ENCODE measurements around the gene WNT6. TPM values are rescaled to one million over a fixed set of nuclear protein-coding genes. Genes with fewer than 3 reads are reported as not detected.

Gene WNT6
- total RNA-seq, 1 experiment from 2014 or later: not detected

- H3K27ac Mint-ChIP-seq (ENCODE audit: low read depth, unreplicated experiment): no peak overlapping the region
- H3K4me1 Mint-ChIP-seq (ENCODE audit: insufficient read depth, unreplicated experiment): no peaks in the 10 kb centered on the region
- no peaks in the 10 kb centered on the region for H3K36me3 Mint-ChIP-seq (ENCODE audit: insufficient read depth, unreplicated experiment)
- TF ChIP-seq, protein P1, sequence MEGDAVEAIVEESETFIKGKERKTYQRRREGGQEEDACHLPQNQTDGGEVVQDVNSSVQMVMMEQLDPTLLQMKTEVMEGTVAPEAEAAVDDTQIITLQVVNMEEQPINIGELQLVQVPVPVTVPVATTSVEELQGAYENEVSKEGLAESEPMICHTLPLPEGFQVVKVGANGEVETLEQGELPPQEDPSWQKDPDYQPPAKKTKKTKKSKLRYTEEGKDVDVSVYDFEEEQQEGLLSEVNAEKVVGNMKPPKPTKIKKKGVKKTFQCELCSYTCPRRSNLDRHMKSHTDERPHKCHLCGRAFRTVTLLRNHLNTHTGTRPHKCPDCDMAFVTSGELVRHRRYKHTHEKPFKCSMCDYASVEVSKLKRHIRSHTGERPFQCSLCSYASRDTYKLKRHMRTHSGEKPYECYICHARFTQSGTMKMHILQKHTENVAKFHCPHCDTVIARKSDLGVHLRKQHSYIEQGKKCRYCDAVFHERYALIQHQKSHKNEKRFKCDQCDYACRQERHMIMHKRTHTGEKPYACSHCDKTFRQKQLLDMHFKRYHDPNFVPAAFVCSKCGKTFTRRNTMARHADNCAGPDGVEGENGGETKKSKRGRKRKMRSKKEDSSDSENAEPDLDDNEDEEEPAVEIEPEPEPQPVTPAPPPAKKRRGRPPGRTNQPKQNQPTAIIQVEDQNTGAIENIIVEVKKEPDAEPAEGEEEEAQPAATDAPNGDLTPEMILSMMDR (IDR thresholded peaks at IDR 0.05; ENCODE audit: unreplicated experiment): no peak
- peaks cover 22% of the 10 kb centered on the region for H3K27me3 Mint-ChIP-seq (ENCODE audit: insufficient read depth, unreplicated experiment)
- H3K9me3 Mint-ChIP-seq (ENCODE audit: unreplicated experiment): no peaks in the 10 kb centered on the region
- no peak overlapping the region for H3K4me3 Mint-ChIP-seq (ENCODE audit: unreplicated experiment)
- no TSS peak for BruUV-seq (replicated peaks)
- DNase-seq (ENCODE audit: unreplicated experiment): no peak
- intact Hi-C loops (cut with micrococcal nuclease): no loop called here
- ChIA-PET POLR2A (no interaction called here), CTCF (interaction anchor here (0.6 kb wide), 1 partner anchor 105 kb away, joined by 5 read pairs; no protein-coding TSS in a partner anchor)
Observed at GRCh38 chr2:218826791-218827190, 32.8 kb upstream of the WNT6 start.

DNA sequence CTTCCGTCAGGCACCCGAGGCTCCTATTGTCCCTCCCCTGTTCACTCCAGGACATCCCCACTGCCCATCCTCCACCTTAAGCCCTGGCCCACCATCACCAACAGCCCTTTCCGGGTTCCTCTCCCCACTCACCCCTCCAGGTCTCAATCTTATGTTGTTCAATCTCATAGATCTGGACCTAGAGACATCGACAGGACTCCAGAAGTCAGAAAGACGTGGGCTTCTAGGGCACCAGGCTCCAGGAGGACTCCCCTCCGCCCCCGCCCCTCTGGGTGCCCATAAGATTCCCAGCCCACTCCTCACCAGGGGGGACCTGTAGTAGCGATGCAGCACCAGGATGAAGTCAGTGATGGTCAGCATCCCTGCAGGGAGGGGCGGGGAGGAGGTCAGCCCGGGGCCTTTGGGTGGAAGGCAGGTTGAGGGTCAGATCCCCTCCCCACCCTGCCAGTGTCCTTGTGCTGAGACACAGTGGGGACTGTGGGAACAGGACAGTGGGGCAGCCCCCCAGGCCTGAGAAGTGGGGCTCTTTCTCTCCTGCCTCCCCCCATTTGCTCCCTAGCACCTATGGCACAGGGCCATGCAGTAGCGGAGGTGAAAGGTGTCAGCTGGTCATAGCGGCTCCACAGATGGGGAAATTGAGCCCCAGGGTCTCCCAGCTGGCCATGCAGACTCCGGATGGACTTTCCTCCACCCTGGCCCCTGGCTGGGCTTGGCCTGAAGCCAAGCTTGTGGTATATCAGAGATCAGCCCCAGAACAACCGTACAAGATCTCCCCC is 31.7 kb upstream of the WNT6 start:
- Mint-ChIP-seq H3K4me3 (ENCODE audit: unreplicated experiment) (no peak overlapping the region), H3K36me3 (ENCODE audit: insufficient read depth, unreplicated experiment) (no peaks in the 10 kb centered on the region), H3K4me1 (ENCODE audit: insufficient read depth, unreplicated experiment) (peaks cover 10% of the 10 kb centered on the region), H3K27ac (ENCODE audit: low read depth, unreplicated experiment) (no peak overlapping the region), H3K9me3 (ENCODE audit: unreplicated experiment) (no peaks in the 10 kb centered on the region), H3K27me3 (ENCODE audit: insufficient read depth, unreplicated experiment) (peaks cover 19% of the 10 kb centered on the region)
- TF ChIP-seq, protein P1 (IDR thresholded peaks at IDR 0.05; ENCODE audit: unreplicated experiment): no peak
- intact Hi-C loops (cut with micrococcal nuclease): no loop called here
- no peak for DNase-seq (ENCODE audit: unreplicated experiment)
- ChIA-PET CTCF (interaction anchor here (0.6 kb wide), 1 partner anchor 23 kb away, joined by 3 read pairs; no protein-coding TSS in a partner anchor), POLR2A (no interaction called here)
- BruUV-seq (replicated peaks): no TSS peak

DNA sequence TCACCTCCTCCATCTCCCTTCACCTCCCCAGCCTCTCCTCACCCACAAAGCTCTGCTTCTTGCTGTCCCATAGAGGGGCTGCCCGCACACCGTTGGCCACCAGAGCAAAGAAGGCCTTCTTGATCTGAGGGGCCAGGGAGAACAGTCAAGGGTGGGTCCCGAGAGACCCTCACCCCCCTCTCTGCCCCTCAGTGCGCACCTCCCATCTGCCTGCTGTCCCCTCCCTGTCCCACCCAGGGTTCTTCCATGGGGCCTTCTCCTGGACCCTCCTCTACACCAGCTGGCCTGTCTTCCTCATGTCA is 31.2 kb upstream of the WNT6 start:
- CTCF ChIA-PET: no interaction called here
- no TSS peak for BruUV-seq (replicated peaks)
- TF ChIP-seq, protein P1 (IDR thresholded peaks at IDR 0.05; ENCODE audit: unreplicated experiment): no peak
- DNase-seq (ENCODE audit: unreplicated experiment): no peak
- Mint-ChIP-seq H3K9me3 (ENCODE audit: unreplicated experiment) (no peaks in the 10 kb centered on the region), H3K4me1 (ENCODE audit: insufficient read depth, unreplicated experiment) (peaks cover 10% of the 10 kb centered on the region), H3K36me3 (ENCODE audit: insufficient read depth, unreplicated experiment) (no peaks in the 10 kb centered on the region), H3K27ac (ENCODE audit: low read depth, unreplicated experiment) (no peak overlapping the region), H3K4me3 (ENCODE audit: unreplicated experiment) (no peak overlapping the region), H3K27me3 (ENCODE audit: insufficient read depth, unreplicated experiment) (peaks cover 19% of the 10 kb centered on the region)
- POLR2A ChIA-PET: no interaction called here
- intact Hi-C loops (cut with micrococcal nuclease): no loop called here

DNA sequence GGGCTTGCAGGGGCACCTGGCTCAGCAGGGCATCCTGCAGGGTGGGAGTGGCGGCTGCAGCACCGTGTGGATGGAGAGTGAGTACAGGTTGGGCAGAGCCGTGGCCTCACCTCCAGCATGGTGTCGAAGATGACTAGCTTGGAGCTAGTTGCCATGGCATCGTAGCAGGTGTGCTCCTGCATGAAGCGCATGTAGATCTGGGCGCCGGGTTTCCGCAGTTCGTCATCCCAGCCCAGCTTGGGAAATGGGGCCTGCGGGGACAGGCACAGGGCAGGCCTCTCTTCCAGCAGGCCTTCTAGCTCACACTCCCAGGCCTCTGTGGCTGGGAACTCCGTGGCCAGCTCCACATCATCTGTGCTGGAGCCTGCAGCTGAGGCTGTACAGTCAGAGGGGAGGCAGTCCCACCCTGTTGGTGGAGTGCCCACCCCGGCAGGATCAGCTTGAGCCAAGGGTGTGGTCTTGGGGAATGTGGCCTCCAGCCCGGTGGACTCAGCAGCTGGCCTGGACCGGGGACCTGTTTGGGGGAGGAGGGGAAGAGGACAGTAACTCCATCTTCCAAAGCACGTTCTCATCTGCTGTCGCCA is 29.6 kb upstream of the WNT6 start:
- no peak overlapping the region for H3K27ac Mint-ChIP-seq (ENCODE audit: low read depth, unreplicated experiment)
- no TSS peak for BruUV-seq (replicated peaks)
- peaks cover 19% of the 10 kb centered on the region for H3K27me3 Mint-ChIP-seq (ENCODE audit: insufficient read depth, unreplicated experiment)
- intact Hi-C loops (cut with micrococcal nuclease): no loop called here
- H3K36me3 Mint-ChIP-seq (ENCODE audit: insufficient read depth, unreplicated experiment): no peaks in the 10 kb centered on the region
- H3K4me1 Mint-ChIP-seq (ENCODE audit: insufficient read depth, unreplicated experiment): peaks cover 14% of the 10 kb centered on the region
- TF ChIP-seq, protein P1 (IDR thresholded peaks at IDR 0.05; ENCODE audit: unreplicated experiment): no peak
- H3K9me3 Mint-ChIP-seq (ENCODE audit: unreplicated experiment): no peaks in the 10 kb centered on the region
- POLR2A ChIA-PET: no interaction called here
- CTCF ChIA-PET: interaction anchor here (0.6 to 1.2 kb wide), 5 partner anchors 17 to 385 kb away, joined by 3 read pairs; no protein-coding TSS in a partner anchor
- no peak overlapping the region for H3K4me3 Mint-ChIP-seq (ENCODE audit: unreplicated experiment)
- no peak for DNase-seq (ENCODE audit: unreplicated experiment)
